B cell (primary cell): Measurements from ENCODE around the gene RPTOR.

Experiments used
- CTCF ChIP-seq: fragments of 200-600 bp; IDR thresholded peaks from one replicate; pipeline ENCODE4 v1.8.0; 2022; ENCODE audit warnings: antibody characterized with exemption, mild to moderate bottlenecking
- EZH2 ChIP-seq: IDR thresholded peaks from 2 replicates; pipeline ENCODE4 v1.6.1; 2012; ENCODE audit warnings: borderline replicate concordance, low read depth, mild to moderate bottlenecking, moderate library complexity, low read length; ENCODE audit not compliant: insufficient read depth, poor library complexity, severe bottlenecking

GRCh38 chr17:80783971-80784370, 239.3 kb downstream of the RPTOR start:
- TF ChIP-seq EZH2 (no peak), CTCF (no peak)
